ENCODE data around the gene A4GNT. TPM values are rescaled to one million over a fixed set of nuclear protein-coding genes. Genes with fewer than 3 reads are reported as not detected.
"Not testable (repeated sequence)": the region's sequence is repeated elsewhere in the genome, so short reads cannot be mapped to it uniquely, and the experiment has no call there.

A4GNT gene
- total RNA-seq, 4 donors from 2014 or later, result not detected

DNA sequence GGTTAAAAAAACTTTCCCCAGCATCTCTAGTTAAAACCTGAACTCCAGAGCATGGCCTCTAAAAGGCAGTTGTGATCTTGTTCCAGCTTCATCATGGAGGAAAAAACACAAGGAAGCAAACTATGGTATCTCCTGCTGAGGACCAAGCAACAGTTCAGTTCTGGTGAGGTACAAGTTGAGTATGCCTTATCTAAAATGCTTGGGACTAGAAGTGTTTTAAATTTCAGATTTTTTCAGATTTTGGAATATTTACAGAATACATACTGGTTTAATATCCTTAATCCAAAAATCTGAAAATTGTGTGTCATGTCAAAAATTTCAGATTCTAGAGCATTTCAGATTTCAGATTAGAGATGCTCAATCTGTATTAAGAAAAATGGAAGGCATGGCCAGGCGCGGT lies 32.9 kb upstream of the A4GNT start:
- TF ChIP-seq CTCF (IDR thresholded peaks at IDR 0.05) (no peak), POLR2A (IDR thresholded peaks at IDR 0.05) (no peak)
- DNase-seq, result no peak
- H3K36me3 ChIP-seq, result peaks cover 0 to 81% (median 0%) of the 10 kb centered on the region in 3 donors
- no peaks in the 10 kb centered on the region for H3K9me3 ChIP-seq
- no peaks in the 10 kb centered on the region for H3K27me3 ChIP-seq
- no peak overlapping the region for H3K27ac ChIP-seq
- H3K4me1 ChIP-seq, result no peaks in the 10 kb centered on the region
- no peak overlapping the region for H3K4me3 ChIP-seq

DNA sequence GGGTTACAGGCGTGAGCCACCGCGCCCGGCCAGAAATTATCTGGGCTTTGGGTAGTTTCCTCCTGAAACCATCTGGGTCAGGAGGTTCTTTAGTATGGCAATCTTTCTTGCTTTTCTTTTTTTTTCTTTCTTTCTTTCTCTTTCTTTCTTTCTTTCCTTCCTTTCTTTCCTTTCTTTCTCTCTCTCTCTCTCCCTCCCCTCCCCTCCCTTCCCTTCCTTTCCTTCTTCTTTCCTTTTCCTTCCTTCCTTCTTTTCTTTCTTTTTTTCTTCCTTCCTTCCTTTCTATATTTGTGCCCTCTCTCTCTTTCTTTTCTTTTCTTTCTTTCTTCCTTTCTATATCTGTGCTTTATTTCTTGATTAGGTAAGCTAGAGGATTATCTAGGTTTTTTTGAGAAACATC lies 25.6 kb upstream of the A4GNT start:
- H3K27me3 ChIP-seq, result no peaks in the 10 kb centered on the region
- no peak for DNase-seq

DNA sequence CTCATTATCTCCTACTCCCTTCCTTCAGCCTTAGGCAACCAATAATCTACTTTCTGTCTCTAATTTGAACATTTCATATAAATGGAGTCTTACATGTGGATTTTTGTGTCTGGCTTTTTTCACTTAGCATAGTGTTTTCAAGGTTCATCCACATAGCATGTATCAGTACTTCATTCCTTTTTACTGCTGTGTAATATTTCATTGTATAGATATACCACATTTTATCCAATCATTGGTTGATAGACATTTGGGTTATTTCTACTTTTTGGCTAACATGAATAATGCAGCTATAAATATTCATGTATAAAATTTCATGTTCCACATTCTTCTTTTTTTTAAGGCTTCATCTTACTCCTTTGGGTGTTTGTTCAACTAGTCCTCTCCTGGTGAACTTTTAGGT lies 22.3 kb upstream of the A4GNT start:
- Histone ChIP-seq H3K4me3 (no peak overlapping the region), H3K36me3 (no peaks in the 10 kb centered on the region), H3K4me1 (no peaks in the 10 kb centered on the region), H3K9me3 (no peaks in the 10 kb centered on the region), H3K27ac (no peak overlapping the region), H3K27me3 (no peaks in the 10 kb centered on the region)
- DNase-seq, result no peak
- TF ChIP-seq POLR2A (IDR thresholded peaks at IDR 0.05) (no peak), CTCF (IDR thresholded peaks at IDR 0.05) (no peak)

More for the DNA sequence above, 25.6 kb upstream of the A4GNT start:
- Histone ChIP-seq H3K36me3 (peaks cover 0 to 21% (median 0%) of the 10 kb centered on the region in 3 donors), H3K27ac (no peak overlapping the region), H3K4me1 (no peaks in the 10 kb centered on the region), H3K9me3 (no peaks in the 10 kb centered on the region), H3K4me3 (no peak overlapping the region)
- TF ChIP-seq CTCF (IDR thresholded peaks at IDR 0.05), result no peak
- TF ChIP-seq POLR2A (IDR thresholded peaks at IDR 0.05), result no peak

GRCh38 chr3:138148503-138148902 lies 16.3 kb upstream of the A4GNT start:
- no peak for TF ChIP-seq CTCF (IDR thresholded peaks at IDR 0.05)
- no peak for TF ChIP-seq POLR2A (IDR thresholded peaks at IDR 0.05)
- no peak for DNase-seq
- Histone ChIP-seq H3K4me1 (no peaks in the 10 kb centered on the region), H3K36me3 (no peaks in the 10 kb centered on the region), H3K9me3 (no peaks in the 10 kb centered on the region), H3K4me3 (no peak overlapping the region), H3K27ac (no peak overlapping the region), H3K27me3 (no peaks in the 10 kb centered on the region)

- H3K4me1 ChIP-seq, DNase-seq, H3K4me3 ChIP-seq, H3K27me3 ChIP-seq, H3K36me3 ChIP-seq, H3K9me3 ChIP-seq, H3K27ac ChIP-seq: not testable (repeated sequence)
Measured at GRCh38 chr3:138142181-138142580, 10.0 kb upstream of the A4GNT start.

DNA sequence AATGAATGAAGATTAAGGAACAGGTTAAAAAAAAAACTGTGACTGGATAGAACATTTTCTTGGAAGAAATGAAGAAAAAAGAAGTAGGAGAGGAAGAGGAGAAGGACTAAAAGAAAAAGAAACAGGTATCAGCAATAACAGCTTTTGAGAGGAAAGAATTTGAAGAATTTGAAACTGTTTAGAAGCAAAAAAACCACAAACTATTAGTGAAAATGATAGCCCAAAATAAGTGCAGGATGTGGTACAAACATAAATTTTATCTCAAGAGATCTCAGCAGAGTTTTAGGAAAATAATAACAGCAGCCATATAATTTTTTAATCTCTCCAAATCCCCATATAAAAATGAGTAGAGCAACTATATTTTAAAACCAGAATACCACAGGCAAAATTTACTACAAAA lies 8.8 kb upstream of the A4GNT start:
- H3K27ac ChIP-seq, result no peak overlapping the region
- no peaks in the 10 kb centered on the region for H3K27me3 ChIP-seq
- no peak for DNase-seq
- H3K9me3 ChIP-seq, result no peaks in the 10 kb centered on the region
- H3K36me3 ChIP-seq, result no peaks in the 10 kb centered on the region
- TF ChIP-seq POLR2A (IDR thresholded peaks at IDR 0.05), result no peak
- no peak for TF ChIP-seq CTCF (IDR thresholded peaks at IDR 0.05)
- no peaks in the 10 kb centered on the region for H3K4me1 ChIP-seq
- no peak overlapping the region for H3K4me3 ChIP-seq

Data from Peyer's patch (tissue), 4 donors.